ENCODE data around the gene BRD7.

DNA sequence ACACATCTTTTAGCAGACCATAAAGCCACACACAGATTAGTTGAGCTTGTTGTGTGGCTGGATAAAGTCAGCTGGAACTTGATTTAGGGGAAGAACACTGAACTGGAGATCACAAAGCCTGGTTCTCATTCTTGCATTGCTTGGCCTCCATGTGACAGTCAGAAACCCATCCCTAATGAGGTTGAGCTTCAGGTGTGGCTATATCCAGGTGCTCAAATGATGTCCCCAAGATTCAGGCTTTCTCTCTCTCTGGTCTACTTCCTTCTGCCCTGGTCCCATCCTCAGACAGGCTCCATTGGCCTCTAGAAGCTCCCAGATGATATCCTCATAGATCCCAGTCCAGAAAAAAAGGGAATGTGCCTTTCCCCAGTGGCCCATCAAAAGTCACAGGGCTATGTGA lies 9.6 kb upstream of the BRD7 start:
- TF ChIP-seq, protein P1, sequence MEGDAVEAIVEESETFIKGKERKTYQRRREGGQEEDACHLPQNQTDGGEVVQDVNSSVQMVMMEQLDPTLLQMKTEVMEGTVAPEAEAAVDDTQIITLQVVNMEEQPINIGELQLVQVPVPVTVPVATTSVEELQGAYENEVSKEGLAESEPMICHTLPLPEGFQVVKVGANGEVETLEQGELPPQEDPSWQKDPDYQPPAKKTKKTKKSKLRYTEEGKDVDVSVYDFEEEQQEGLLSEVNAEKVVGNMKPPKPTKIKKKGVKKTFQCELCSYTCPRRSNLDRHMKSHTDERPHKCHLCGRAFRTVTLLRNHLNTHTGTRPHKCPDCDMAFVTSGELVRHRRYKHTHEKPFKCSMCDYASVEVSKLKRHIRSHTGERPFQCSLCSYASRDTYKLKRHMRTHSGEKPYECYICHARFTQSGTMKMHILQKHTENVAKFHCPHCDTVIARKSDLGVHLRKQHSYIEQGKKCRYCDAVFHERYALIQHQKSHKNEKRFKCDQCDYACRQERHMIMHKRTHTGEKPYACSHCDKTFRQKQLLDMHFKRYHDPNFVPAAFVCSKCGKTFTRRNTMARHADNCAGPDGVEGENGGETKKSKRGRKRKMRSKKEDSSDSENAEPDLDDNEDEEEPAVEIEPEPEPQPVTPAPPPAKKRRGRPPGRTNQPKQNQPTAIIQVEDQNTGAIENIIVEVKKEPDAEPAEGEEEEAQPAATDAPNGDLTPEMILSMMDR (IDR thresholded peaks at IDR 0.05) = no peak
- TF ChIP-seq POLR2A (IDR thresholded peaks at IDR 0.05) = no peak
